ENCODE data around the gene CASP7.

DNA sequence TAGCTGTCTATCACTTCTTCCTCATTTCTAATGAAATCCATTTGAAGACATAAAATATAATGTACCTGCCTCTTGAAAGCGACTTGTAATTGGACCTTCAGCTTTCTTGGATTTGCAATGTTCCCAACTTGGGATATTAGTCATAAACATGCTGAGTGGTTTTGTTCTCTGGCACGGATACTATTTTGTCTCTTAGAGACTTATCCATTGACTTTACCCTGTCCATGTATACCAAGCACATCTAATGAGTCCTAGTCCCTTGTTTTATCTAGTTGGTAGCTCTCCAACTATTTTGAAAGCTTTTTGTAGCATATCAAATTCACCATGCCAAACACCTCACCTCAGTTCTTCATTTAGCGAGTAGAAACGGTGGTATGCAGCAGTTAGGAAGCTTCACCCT lies 90.6 kb downstream of the CASP7 start:
- TF ChIP-seq GATA2 (IDR thresholded peaks at IDR 0.05; ENCODE audit: low read depth, low read length): no peak
- TF ChIP-seq GATA3 (IDR thresholded peaks at IDR 0.05; ENCODE audit: low read depth, low read length): no peak
